Measurements from ENCODE around the gene HTRA1.

DNA sequence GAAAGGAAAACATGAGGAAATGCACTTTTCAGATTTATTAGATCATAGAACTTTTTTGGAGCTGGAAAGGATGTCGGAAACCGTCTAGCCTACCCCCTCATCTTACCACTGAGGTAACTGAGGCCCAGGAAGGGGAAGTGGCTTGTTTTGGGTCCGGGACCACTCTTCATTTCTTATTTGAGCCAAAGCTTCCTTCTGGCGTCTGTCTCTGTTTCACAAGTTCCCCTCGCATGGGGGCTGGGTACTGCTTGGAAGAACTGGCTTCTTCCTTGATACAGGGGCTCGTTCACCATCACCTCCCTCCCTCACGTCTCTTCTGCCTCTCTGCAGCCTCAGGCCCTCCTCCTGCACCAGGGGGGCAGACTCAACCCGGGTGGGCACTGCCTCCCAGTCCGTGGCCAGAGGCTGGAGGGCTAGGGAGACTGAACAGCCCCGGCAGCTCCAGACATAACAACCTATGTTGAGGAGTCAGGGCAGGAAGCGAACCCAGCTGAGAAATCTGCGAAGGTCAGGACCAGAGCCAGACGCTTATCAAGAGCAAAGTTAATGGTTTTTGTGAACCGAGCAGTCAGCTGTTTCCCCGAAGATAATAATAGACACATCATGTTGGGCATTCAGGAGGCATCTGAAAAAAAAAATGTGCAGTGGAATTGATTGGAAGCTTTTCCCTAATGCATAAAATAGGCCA is 12.9 kb downstream of the HTRA1 start:
- TF ChIP-seq, protein P1, sequence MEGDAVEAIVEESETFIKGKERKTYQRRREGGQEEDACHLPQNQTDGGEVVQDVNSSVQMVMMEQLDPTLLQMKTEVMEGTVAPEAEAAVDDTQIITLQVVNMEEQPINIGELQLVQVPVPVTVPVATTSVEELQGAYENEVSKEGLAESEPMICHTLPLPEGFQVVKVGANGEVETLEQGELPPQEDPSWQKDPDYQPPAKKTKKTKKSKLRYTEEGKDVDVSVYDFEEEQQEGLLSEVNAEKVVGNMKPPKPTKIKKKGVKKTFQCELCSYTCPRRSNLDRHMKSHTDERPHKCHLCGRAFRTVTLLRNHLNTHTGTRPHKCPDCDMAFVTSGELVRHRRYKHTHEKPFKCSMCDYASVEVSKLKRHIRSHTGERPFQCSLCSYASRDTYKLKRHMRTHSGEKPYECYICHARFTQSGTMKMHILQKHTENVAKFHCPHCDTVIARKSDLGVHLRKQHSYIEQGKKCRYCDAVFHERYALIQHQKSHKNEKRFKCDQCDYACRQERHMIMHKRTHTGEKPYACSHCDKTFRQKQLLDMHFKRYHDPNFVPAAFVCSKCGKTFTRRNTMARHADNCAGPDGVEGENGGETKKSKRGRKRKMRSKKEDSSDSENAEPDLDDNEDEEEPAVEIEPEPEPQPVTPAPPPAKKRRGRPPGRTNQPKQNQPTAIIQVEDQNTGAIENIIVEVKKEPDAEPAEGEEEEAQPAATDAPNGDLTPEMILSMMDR (IDR thresholded peaks at IDR 0.05): no peak
- no peak for TF ChIP-seq TAF1 (IDR thresholded peaks at IDR 0.05; ENCODE audit: borderline replicate concordance, low read depth, low read length)
- TF ChIP-seq NRF1 (IDR thresholded peaks at IDR 0.05; ENCODE audit: low read depth, low read length): no peak
- no peak for TF ChIP-seq GATA2 (CRISPR knock-in tag; IDR thresholded peaks at IDR 0.05)
- 0 out of 2 replicates have a peak, but pooled peaks have one; percentile 11 for TF ChIP-seq NFIC (IDR thresholded peaks at IDR 0.05; ENCODE audit: borderline replicate concordance)
- no peak for TF ChIP-seq FOXM1 (IDR thresholded peaks at IDR 0.05; ENCODE audit: low read depth)
- no peak for TF ChIP-seq RAD21 (IDR thresholded peaks at IDR 0.05; ENCODE audit: low read length)
- TF ChIP-seq EP300 (IDR thresholded peaks at IDR 0.05; ENCODE audit: borderline replicate concordance in 1 of 2, low read depth in 1 of 2, low read length in 1 of 2): no peak
- TF ChIP-seq YY1 (IDR thresholded peaks at IDR 0.05; ENCODE audit: low read depth): no peak
- no peak for TF ChIP-seq EZH2phosphoT487 (IDR thresholded peaks at IDR 0.05; ENCODE audit: borderline replicate concordance, low read depth)

Data from SK-N-SH (cell line).